Endothelial cell of umbilical vein (primary cell): ENCODE data around the gene PIGA. TPM values are rescaled to one million over a fixed set of nuclear protein-coding genes. Genes with fewer than 3 reads are reported as not detected.
A peak's percentile ranks its signal among the peaks of the same experiment; 100 is the strongest.

Experiments
- BruUV-seq: library from RNA; stranded (reverse); fragments of 400-500 nt; replicated peaks from 2 replicates; lab custom pipeline; 2021; lab: Mats Ljungman, UMichigan
- CTCF ChIA-PET: fragments of 300-600, 350-600 bp; sonication (Branson Sonifier 250); formaldehyde crosslinking; loops from one replicate; lab custom pipeline; 2021; ENCODE audit warnings: antibody characterized with exemption, inconsistent platforms; lab: Charles Lee
- POLR2A ChIA-PET: fragments of 300-600, 350-600 bp; sonication (Branson Sonifier 250); formaldehyde crosslinking; loops from one replicate; lab custom pipeline; 2021; ENCODE audit warnings: antibody characterized with exemption, inconsistent platforms; lab: Charles Lee
- DNase-seq: peaks from one replicate; pipeline ENCODE4 v3.0.0-alpha.2; 2011; ENCODE audit warnings: low read depth, low spot score
- FAIRE-seq: peaks from 2 replicates; lab custom pipeline; 2011; peaks lifted over from hg19 to GRCh38; lab: Jason Lieb, UNC
- H2AFZ ChIP-seq: 2 replicates; pipeline ENCODE4 v1.6.0; 2012; ENCODE audit warnings: low read depth, low read length, control low read depth, inconsistent platforms
- H3K27ac ChIP-seq: 2 replicates; pipeline ENCODE4 v1.5.1; 2011; ENCODE audit warnings: low read depth, mild to moderate bottlenecking, control low read depth, low read length, moderate library complexity; ENCODE audit not compliant: insufficient read depth
- H3K27me3 ChIP-seq, 2 experiments: 2 replicates each; pipeline versions ENCODE4 v1.6.0 to v1.6.1; 2011; ENCODE audit warnings: low read length in 2 of 2, mixed read lengths in 1 of 2; ENCODE audit not compliant: control insufficient read depth in 2 of 2, insufficient read depth in 2 of 2
- H3K36me3 ChIP-seq, 2 experiments: 2 replicates in 1 of 2; 3 replicates in 1 of 2; pipeline ENCODE4 v1.5.1; 2011; ENCODE audit warnings: low read length in 2 of 2, mild to moderate bottlenecking in 1 of 2, moderate library complexity in 1 of 2; ENCODE audit not compliant: control insufficient read depth in 2 of 2, insufficient read depth in 2 of 2; ENCODE audit errors: extremely low read depth in 1 of 2
- H3K4me1 ChIP-seq: 3 replicates; pipeline ENCODE4 v1.5.1; 2011; ENCODE audit warnings: mild to moderate bottlenecking, low read length; ENCODE audit not compliant: control insufficient read depth, insufficient read depth; ENCODE audit errors: extremely low read depth
- H3K4me2 ChIP-seq: 2 replicates; pipeline ENCODE4 v1.6.1; 2011; ENCODE audit warnings: low read length, control low read depth, mixed read lengths; ENCODE audit not compliant: insufficient read depth
- H3K4me3 ChIP-seq, 3 experiments: fragments of 200-600 bp in 1 of 3; sonication (generic), shearing (Covaris generic) in 1 of 3; replicated peaks in 1 of 3; 2 replicates each; pipeline ENCODE4 v1.5.1; 2011 to 2016; ENCODE audit warnings: control low read depth in 3 of 3, low read length in 3 of 3, mild to moderate bottlenecking in 2 of 3, inconsistent platforms in 1 of 3, low read depth in 1 of 3, moderate library complexity in 1 of 3; ENCODE audit not compliant: insufficient read depth in 1 of 3
- H3K79me2 ChIP-seq: 2 replicates; pipeline ENCODE4 v1.6.0; 2012; ENCODE audit warnings: low read length, inconsistent platforms; ENCODE audit not compliant: control insufficient read depth, insufficient read depth
- H3K9ac ChIP-seq: replicated peaks from 2 replicates; pipeline ENCODE3; 2011; ENCODE audit warnings: low read length, control low read depth; ENCODE audit not compliant: insufficient read depth; ENCODE audit errors: extremely low read depth
- H3K9me1 ChIP-seq: replicated peaks from 3 replicates; pipeline ENCODE4 v1.6.0; 2011; ENCODE audit warnings: mild to moderate bottlenecking, low read length; ENCODE audit not compliant: control insufficient read depth, insufficient read depth; ENCODE audit errors: extremely low read depth
- H3K9me3 ChIP-seq: replicated peaks from 2 replicates; pipeline ENCODE4 v1.5.1; 2012; ENCODE audit warnings: low read length, inconsistent platforms; ENCODE audit not compliant: control insufficient read depth, insufficient read depth
- H4K20me1 ChIP-seq: replicated peaks from 2 replicates; pipeline ENCODE3; 2011; ENCODE audit warnings: mild to moderate bottlenecking, low read length; ENCODE audit not compliant: control insufficient read depth, insufficient read depth; ENCODE audit errors: extremely low read depth
- EZH2 ChIP-seq: IDR thresholded peaks from 2 replicates; pipeline ENCODE4 v1.6.1; 2012; ENCODE audit warnings: borderline replicate concordance, low read depth, mild to moderate bottlenecking, moderate library complexity, low read length, inconsistent platforms; ENCODE audit not compliant: severe bottlenecking
- FOS ChIP-seq: IDR thresholded peaks from 2 replicates; pipeline ENCODE4 v1.6.1; 2011; ENCODE audit warnings: mild to moderate bottlenecking, low read length, moderate library complexity, borderline replicate concordance; ENCODE audit not compliant: insufficient read depth
- GATA2 ChIP-seq: IDR thresholded peaks from 2 replicates; pipeline ENCODE4 v1.7.0; 2011; ENCODE audit warnings: low read depth, mild to moderate bottlenecking, moderate library complexity, mixed read lengths, low read length; ENCODE audit not compliant: insufficient read length, insufficient read depth
- JUN ChIP-seq: IDR thresholded peaks from 2 replicates; pipeline ENCODE4 v1.6.1; 2011; ENCODE audit warnings: borderline replicate concordance, low read depth; ENCODE audit not compliant: insufficient read length, insufficient read depth
- MYC ChIP-seq: IDR thresholded peaks from one replicate; pipeline ENCODE4 v1.6.1; 2011; ENCODE audit warnings: mild to moderate bottlenecking, low read depth, low read length
- POLR2A ChIP-seq: IDR thresholded peaks from 2 replicates; pipeline ENCODE4 v1.6.1; 2012; ENCODE audit warnings: low read depth, mild to moderate bottlenecking, control low read depth, low read length
- POLR2AphosphoS5 ChIP-seq: IDR thresholded peaks from 2 replicates; pipeline ENCODE4 v1.6.1; 2012; ENCODE audit warnings: low read depth, mild to moderate bottlenecking, control low read depth, low read length, moderate library complexity; ENCODE audit not compliant: insufficient read depth
- dilution Hi-C: fragments of 300-500 bp; cut with MboI; formaldehyde crosslinking; loops from one replicate; pipeline ENCODE4 v1.15.0; 2019; ENCODE audit warnings: low sequenced_read_pairs; ENCODE audit not compliant: extremely low pct_ligation_motif_present
- intact Hi-C: fragments of 100-400 bp; cut with micrococcal nuclease; formaldehyde crosslinking; loops from one replicate; pipeline ENCODE4 v1.10.0; 2022
- polyA plus RNA-seq, 4 experiments: library from polyadenylated mRNA; depleted of rRNA in 3 of 4; stranded (reverse) in 3 of 4; unstranded in 1 of 4; fragments of >200 nt; gene quantifications; 2 replicates each; pipeline versions ENCODE4 v1.2.1 to v1.2.3, GENCODE V29; 2011 to 2012; ENCODE audit warnings: missing spikeins in 1 of 4
- total RNA-seq: library from RNA; stranded (reverse); gene quantifications from 2 replicates; pipeline ENCODE4 v1.2.3, GENCODE V29; 2021
- TF ChIP-seq, protein P1 (sequence below): IDR thresholded peaks from 2 replicates; pipeline ENCODE4 v1.6.1; 2011; ENCODE audit not compliant: insufficient read depth, insufficient read length
- TF ChIP-seq, protein P2 (sequence below), 2 donors: IDR thresholded peaks; 1 replicate in 1 of 2; 2 replicates in 1 of 2; pipeline ENCODE4 v1.5.1; 2011; ENCODE audit warnings: low read length in 2 of 2, mild to moderate bottlenecking in 2 of 2, moderate library complexity in 2 of 2, control low read depth in 1 of 2, inconsistent platforms in 1 of 2, low read depth in 1 of 2; ENCODE audit not compliant: insufficient read depth in 1 of 2; ENCODE audit errors: extremely low read depth in 1 of 2

The PIGA gene
- total and polyA plus RNA-seq, 2 donors (not counting 3 experiments of a cell fraction or from before 2014, with no cell fraction given), result 4.0 to 12.1 TPM

GRCh38 chrX:15298201-15298600 is 37.1 kb downstream of the PIGA start:
- dilution Hi-C loops, result no loop called here

More at GRCh38 chrX:15298201-15298600, 37.1 kb downstream of the PIGA start:
- DNase-seq (peak; percentile 70), FAIRE-seq (peak; percentile 95)
- H3K27ac ChIP-seq, result peak overlapping the region; percentile 80
- no peaks in the 10 kb centered on the region for H3K79me2 ChIP-seq
- peak overlapping the region in 1 of 3 experiments; percentile 9 for H3K4me3 ChIP-seq
- no peaks in the 10 kb centered on the region for H3K9me3 ChIP-seq
- no peaks in the 10 kb centered on the region for H3K9me1 ChIP-seq
- H3K4me2 ChIP-seq, result peak overlapping the region; percentile 36
- peaks cover 21% of the 10 kb centered on the region for H3K4me1 ChIP-seq
- H3K36me3 ChIP-seq, result no peaks in the 10 kb centered on the region
- no TSS peak for BruUV-seq
- H2AFZ ChIP-seq, result peak overlapping the region; percentile 30
- intact Hi-C loops, result loop anchor here (1.0 kb wide), 1 partner anchor 28 kb away; the partner anchor contains the start of gene ASB9
- H3K9ac ChIP-seq, result peak overlapping the region; percentile 67
- POLR2A ChIA-PET, result no interaction called here
- no peaks in the 10 kb centered on the region for H3K27me3 ChIP-seq
- no peaks in the 10 kb centered on the region for H4K20me1 ChIP-seq
- TF ChIP-seq MYC (no peak), EZH2 (no peak), FOS (no peak), JUN (no peak), POLR2AphosphoS5 (no peak), POLR2A (no peak), GATA2 (no peak)
- TF ChIP-seq, protein P1, sequence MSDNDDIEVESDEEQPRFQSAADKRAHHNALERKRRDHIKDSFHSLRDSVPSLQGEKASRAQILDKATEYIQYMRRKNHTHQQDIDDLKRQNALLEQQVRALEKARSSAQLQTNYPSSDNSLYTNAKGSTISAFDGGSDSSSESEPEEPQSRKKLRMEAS, result no peak
- TF ChIP-seq, protein P2, sequence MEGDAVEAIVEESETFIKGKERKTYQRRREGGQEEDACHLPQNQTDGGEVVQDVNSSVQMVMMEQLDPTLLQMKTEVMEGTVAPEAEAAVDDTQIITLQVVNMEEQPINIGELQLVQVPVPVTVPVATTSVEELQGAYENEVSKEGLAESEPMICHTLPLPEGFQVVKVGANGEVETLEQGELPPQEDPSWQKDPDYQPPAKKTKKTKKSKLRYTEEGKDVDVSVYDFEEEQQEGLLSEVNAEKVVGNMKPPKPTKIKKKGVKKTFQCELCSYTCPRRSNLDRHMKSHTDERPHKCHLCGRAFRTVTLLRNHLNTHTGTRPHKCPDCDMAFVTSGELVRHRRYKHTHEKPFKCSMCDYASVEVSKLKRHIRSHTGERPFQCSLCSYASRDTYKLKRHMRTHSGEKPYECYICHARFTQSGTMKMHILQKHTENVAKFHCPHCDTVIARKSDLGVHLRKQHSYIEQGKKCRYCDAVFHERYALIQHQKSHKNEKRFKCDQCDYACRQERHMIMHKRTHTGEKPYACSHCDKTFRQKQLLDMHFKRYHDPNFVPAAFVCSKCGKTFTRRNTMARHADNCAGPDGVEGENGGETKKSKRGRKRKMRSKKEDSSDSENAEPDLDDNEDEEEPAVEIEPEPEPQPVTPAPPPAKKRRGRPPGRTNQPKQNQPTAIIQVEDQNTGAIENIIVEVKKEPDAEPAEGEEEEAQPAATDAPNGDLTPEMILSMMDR (IDR thresholded peaks at IDR 0.05; ENCODE audit: extremely low read depth in 1 of 2, insufficient read depth in 1 of 2, low read depth in 1 of 2, low read length in 2 of 2), result no peak
- CTCF ChIA-PET, result interaction anchor here (1.4 kb wide), 1 partner anchor 153 kb away, joined by 3 read pairs; no protein-coding TSS in a partner anchor
